PC-3 (cell line): Measurements from ENCODE around the gene C1QL2. TPM values are rescaled to one million over a fixed set of nuclear protein-coding genes. Genes with fewer than 3 reads are reported as not detected.

Source experiments
- ATAC-seq: fragments of 200-7000 bp; cut with Tn5 transposase; 2 replicates; pipeline ENCODE4 v1.9.1; 2020; ENCODE audit warnings: mild to moderate bottlenecking, moderate library complexity
- BruUV-seq: library from RNA; stranded (reverse); fragments of 400-500 nt; replicated peaks from 2 replicates; lab custom pipeline; 2021; lab: Mats Ljungman, UMichigan
- CTCF ChIA-PET: fragments of 300-600 bp; sonication (Branson Sonifier 250); formaldehyde crosslinking; loops from one replicate; lab custom pipeline; 2022; ENCODE audit warnings: antibody characterized with exemption; lab: Charles Lee
- POLR2A ChIA-PET: fragments of 300-600 bp; sonication (Branson Sonifier 250); formaldehyde crosslinking; loops from one replicate; lab custom pipeline; 2022; ENCODE audit warnings: antibody characterized with exemption; ENCODE audit not compliant: unreplicated experiment; lab: Charles Lee
- DNase-seq: peaks from one replicate; pipeline ENCODE4 v3.0.0-alpha.2; 2015
- H2AFZ ChIP-seq: fragments of 300-600 bp; sonication (generic); 2 replicates; pipeline ENCODE4 v1.6.0; 2016; ENCODE audit warnings: antibody characterized with exemption, low read length
- H3F3A ChIP-seq: fragments of 300-600 bp; sonication (generic); one replicate; pipeline ENCODE4 v1.6.0; 2017; ENCODE audit warnings: antibody characterized with exemption, low read length, control low read depth, mild to moderate bottlenecking; ENCODE audit not compliant: unreplicated experiment
- H3K27ac ChIP-seq: fragments of 300-600 bp; sonication (generic); 2 replicates; pipeline ENCODE4 v1.5.1; 2016; ENCODE audit warnings: mild to moderate bottlenecking, low read length
- H3K27me3 ChIP-seq: fragments of 300-600 bp; sonication (generic); 2 replicates; pipeline ENCODE4 v1.6.1; 2016; ENCODE audit warnings: low read length, mixed read lengths
- H3K36me3 ChIP-seq: fragments of 300-600 bp; sonication (generic); 2 replicates; pipeline ENCODE4 v1.6.1; 2016; ENCODE audit warnings: low read depth, mixed run types, low read length, mixed read lengths
- H3K4me1 ChIP-seq: fragments of 300-600 bp; sonication (generic); 2 replicates; pipeline ENCODE4 v1.5.1; 2016; ENCODE audit warnings: low read length; ENCODE audit not compliant: insufficient read depth
- H3K4me2 ChIP-seq: fragments of 300-600 bp; sonication (generic); 2 replicates; pipeline ENCODE4 v1.6.0; 2016; ENCODE audit warnings: low read length
- H3K4me3 ChIP-seq: fragments of 300-600 bp; sonication (generic); 2 replicates; pipeline ENCODE4 v1.5.1; 2016; ENCODE audit warnings: mild to moderate bottlenecking, low read length, mixed read lengths
- H3K79me2 ChIP-seq: fragments of 300-600 bp; sonication (generic); 2 replicates; pipeline ENCODE4 v1.6.1; 2017; ENCODE audit warnings: low read length, mixed read lengths
- H3K9ac ChIP-seq: fragments of 300-600 bp; sonication (generic); 2 replicates; pipeline ENCODE4 v1.6.0; 2016; ENCODE audit warnings: mild to moderate bottlenecking, low read length
- H3K9me2 ChIP-seq: fragments of 300-600 bp; sonication (generic); replicated peaks from 2 replicates; pipeline ENCODE4 v1.6.1; 2016; ENCODE audit warnings: mixed run types, low read length, mixed read lengths
- H3K9me3 ChIP-seq: fragments of 300-600 bp; sonication (generic); 2 replicates; pipeline ENCODE4 v1.6.1; 2016; ENCODE audit warnings: low read length, mixed read lengths
- H4K20me1 ChIP-seq: fragments of 300-600 bp; sonication (generic); 2 replicates; pipeline ENCODE4 v1.6.1; 2016; ENCODE audit warnings: low read length, mixed read lengths
- CTCF ChIP-seq: fragments of 300-600 bp; sonication (generic); conservative IDR thresholded peaks from 2 replicates; pipeline ENCODE4 v1.5.1; 2017; ENCODE audit warnings: antibody characterized with exemption, low read depth, mild to moderate bottlenecking, low read length
- EZH2 ChIP-seq: fragments of 300-600 bp; sonication (generic); IDR thresholded peaks from one replicate; pipeline ENCODE4 v1.6.1; 2017; ENCODE audit warnings: antibody characterized with exemption, mild to moderate bottlenecking, low read length; ENCODE audit not compliant: unreplicated experiment
- EZH2phosphoT487 ChIP-seq: fragments of 300-600 bp; sonication (generic); IDR thresholded peaks from 2 replicates; pipeline ENCODE4 v1.6.1; 2018; ENCODE audit warnings: mild to moderate bottlenecking, antibody characterized with exemption, low read length, borderline replicate concordance
- intact Hi-C: fragments of 100-400 bp; cut with micrococcal nuclease; formaldehyde crosslinking; loops from 2 replicates; pipeline ENCODE4 v1.9.0; 2023
- total RNA-seq: library from RNA; depleted of rRNA; stranded (reverse); fragments of >200 nt; gene quantifications from 2 replicates; pipeline ENCODE4 v1.2.3, GENCODE V29; 2014

Gene C1QL2
- total RNA-seq, 1 experiment from 2014 or later, result not detected

- H3K9me2 ChIP-seq, result no peaks in the 10 kb centered on the region
- H3K27me3 ChIP-seq, result peaks cover 43% of the 10 kb centered on the region
- H3K4me3 ChIP-seq, result no peak overlapping the region
- no TSS peak for BruUV-seq
- ChIA-PET CTCF (no interaction called here), POLR2A (no interaction called here)
- no peaks in the 10 kb centered on the region for H4K20me1 ChIP-seq
- ATAC-seq (no peak), DNase-seq (no peak)
- no peak overlapping the region for H3K27ac ChIP-seq
- no peaks in the 10 kb centered on the region for H3K4me1 ChIP-seq
- intact Hi-C loops, result no loop called here
- no peaks in the 10 kb centered on the region for H3K36me3 ChIP-seq
- H3K9ac ChIP-seq, result no peak overlapping the region
- H3K4me2 ChIP-seq, result no peak overlapping the region
- no peaks in the 10 kb centered on the region for H3K9me3 ChIP-seq
- H3F3A ChIP-seq, result no peaks in the 10 kb centered on the region
- H3K79me2 ChIP-seq, result no peaks in the 10 kb centered on the region
- no peak overlapping the region for H2AFZ ChIP-seq
- TF ChIP-seq EZH2phosphoT487, result no peak
- TF ChIP-seq EZH2, result no peak
- TF ChIP-seq CTCF, result no peak
These were observed 40.4 kb downstream of the C1QL2 start for GRCh38 chr2:119117891-119118882.

- Histone ChIP-seq H4K20me1 (no peaks in the 10 kb centered on the region), H2AFZ (no peak overlapping the region), H3K4me3 (no peak overlapping the region), H3K79me2 (no peaks in the 10 kb centered on the region), H3K9ac (no peak overlapping the region), H3K36me3 (no peaks in the 10 kb centered on the region), H3K27me3 (peaks cover 42% of the 10 kb centered on the region), H3F3A (no peaks in the 10 kb centered on the region), H3K9me2 (no peaks in the 10 kb centered on the region), H3K4me2 (no peak overlapping the region), H3K9me3 (no peaks in the 10 kb centered on the region), H3K27ac (no peak overlapping the region), H3K4me1 (no peaks in the 10 kb centered on the region)
- DNase-seq (no peak), ATAC-seq (no peak)
- ChIA-PET POLR2A (no interaction called here), CTCF (no interaction called here)
- TF ChIP-seq EZH2phosphoT487 (no peak), CTCF (no peak), EZH2 (no peak)
- no TSS peak for BruUV-seq
- intact Hi-C loops, result no loop called here
These were observed 41.1 kb downstream of the C1QL2 start for GRCh38 chr2:119117408-119117807.
